ENCODE measurements around the gene ADORA2B.
"Not testable (repeated sequence)": the region's sequence is repeated elsewhere in the genome, so short reads cannot be mapped to it uniquely, and the experiment has no call there.

DNA sequence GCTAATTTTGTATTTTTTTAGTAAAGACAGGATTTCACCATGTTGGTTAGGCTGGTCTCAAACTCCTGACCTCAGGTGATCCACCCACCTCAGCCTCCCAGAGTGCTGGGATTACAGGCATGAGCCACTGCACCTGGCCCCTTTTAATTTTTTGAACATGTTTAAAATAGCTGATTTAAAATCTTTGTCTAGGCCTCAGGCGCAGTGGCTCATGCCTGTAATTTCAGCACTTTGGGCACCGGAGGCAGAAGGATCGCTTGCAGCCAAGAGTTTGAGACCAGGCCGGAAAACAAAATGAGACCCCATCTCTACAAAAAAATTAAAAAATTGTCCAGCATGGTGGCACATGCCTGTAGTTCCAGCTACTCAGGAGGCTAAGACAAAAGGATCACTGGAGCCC lies 8.4 kb upstream of the ADORA2B start:
- TF ChIP-seq, protein P1, sequence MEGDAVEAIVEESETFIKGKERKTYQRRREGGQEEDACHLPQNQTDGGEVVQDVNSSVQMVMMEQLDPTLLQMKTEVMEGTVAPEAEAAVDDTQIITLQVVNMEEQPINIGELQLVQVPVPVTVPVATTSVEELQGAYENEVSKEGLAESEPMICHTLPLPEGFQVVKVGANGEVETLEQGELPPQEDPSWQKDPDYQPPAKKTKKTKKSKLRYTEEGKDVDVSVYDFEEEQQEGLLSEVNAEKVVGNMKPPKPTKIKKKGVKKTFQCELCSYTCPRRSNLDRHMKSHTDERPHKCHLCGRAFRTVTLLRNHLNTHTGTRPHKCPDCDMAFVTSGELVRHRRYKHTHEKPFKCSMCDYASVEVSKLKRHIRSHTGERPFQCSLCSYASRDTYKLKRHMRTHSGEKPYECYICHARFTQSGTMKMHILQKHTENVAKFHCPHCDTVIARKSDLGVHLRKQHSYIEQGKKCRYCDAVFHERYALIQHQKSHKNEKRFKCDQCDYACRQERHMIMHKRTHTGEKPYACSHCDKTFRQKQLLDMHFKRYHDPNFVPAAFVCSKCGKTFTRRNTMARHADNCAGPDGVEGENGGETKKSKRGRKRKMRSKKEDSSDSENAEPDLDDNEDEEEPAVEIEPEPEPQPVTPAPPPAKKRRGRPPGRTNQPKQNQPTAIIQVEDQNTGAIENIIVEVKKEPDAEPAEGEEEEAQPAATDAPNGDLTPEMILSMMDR (IDR thresholded peaks at IDR 0.05; ENCODE audit: insufficient read depth, low read length): not testable (repeated sequence)
- not testable (repeated sequence) for TF ChIP-seq POLR2AphosphoS5 (IDR thresholded peaks at IDR 0.05; ENCODE audit: low read depth)
- TF ChIP-seq, protein P2, sequence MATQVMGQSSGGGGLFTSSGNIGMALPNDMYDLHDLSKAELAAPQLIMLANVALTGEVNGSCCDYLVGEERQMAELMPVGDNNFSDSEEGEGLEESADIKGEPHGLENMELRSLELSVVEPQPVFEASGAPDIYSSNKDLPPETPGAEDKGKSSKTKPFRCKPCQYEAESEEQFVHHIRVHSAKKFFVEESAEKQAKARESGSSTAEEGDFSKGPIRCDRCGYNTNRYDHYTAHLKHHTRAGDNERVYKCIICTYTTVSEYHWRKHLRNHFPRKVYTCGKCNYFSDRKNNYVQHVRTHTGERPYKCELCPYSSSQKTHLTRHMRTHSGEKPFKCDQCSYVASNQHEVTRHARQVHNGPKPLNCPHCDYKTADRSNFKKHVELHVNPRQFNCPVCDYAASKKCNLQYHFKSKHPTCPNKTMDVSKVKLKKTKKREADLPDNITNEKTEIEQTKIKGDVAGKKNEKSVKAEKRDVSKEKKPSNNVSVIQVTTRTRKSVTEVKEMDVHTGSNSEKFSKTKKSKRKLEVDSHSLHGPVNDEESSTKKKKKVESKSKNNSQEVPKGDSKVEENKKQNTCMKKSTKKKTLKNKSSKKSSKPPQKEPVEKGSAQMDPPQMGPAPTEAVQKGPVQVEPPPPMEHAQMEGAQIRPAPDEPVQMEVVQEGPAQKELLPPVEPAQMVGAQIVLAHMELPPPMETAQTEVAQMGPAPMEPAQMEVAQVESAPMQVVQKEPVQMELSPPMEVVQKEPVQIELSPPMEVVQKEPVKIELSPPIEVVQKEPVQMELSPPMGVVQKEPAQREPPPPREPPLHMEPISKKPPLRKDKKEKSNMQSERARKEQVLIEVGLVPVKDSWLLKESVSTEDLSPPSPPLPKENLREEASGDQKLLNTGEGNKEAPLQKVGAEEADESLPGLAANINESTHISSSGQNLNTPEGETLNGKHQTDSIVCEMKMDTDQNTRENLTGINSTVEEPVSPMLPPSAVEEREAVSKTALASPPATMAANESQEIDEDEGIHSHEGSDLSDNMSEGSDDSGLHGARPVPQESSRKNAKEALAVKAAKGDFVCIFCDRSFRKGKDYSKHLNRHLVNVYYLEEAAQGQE (IDR thresholded peaks at IDR 0.05; ENCODE audit: insufficient replicate concordance, low read depth): not testable (repeated sequence)
